ELF-1 (cell line): ENCODE data around the gene CSF1.
"Not testable (repeated sequence)": the region's sequence is repeated elsewhere in the genome, so short reads cannot be mapped to it uniquely, and the experiment has no call there.

Source experiments
- DNase-seq: peaks from one replicate; pipeline ENCODE4 v3.0.0-alpha.2; 2016; ENCODE audit warnings: low read depth, low spot score

CSF1 gene

GRCh38 chr1:109910123-109910962 lies at the start of gene CSF1:
TSS of gene CSF1 (plus strand) at chr1:109910849. CDS start at chr1:109911024, 175 bp downstream.
- peak; percentile 65 for DNase-seq

- not testable (repeated sequence) for DNase-seq
Observed at GRCh38 chr1:109861616-109862015, 49.0 kb upstream of the CSF1 start.

- DNase-seq: no peak
Observed at GRCh38 chr1:109863667-109864046, 47.0 kb upstream of the CSF1 start.

GRCh38 chr1:109864047-109864822 lies 46.4 kb upstream of the CSF1 start:
- no peak for DNase-seq

- no peak for DNase-seq
Observed at GRCh38 chr1:109864930-109865612, 45.6 kb upstream of the CSF1 start.

GRCh38 chr1:109866071-109866470 lies 44.6 kb upstream of the CSF1 start:
- no peak for DNase-seq

- peak; percentile 21 for DNase-seq
Observed at GRCh38 chr1:109873278-109874175, 37.1 kb upstream of the CSF1 start.

- peak; percentile 17 for DNase-seq
Observed at GRCh38 chr1:109874445-109874844, 36.2 kb upstream of the CSF1 start.

GRCh38 chr1:109875874-109876273 lies 34.8 kb upstream of the CSF1 start:
- no peak for DNase-seq

GRCh38 chr1:109876617-109877316 lies 33.9 kb upstream of the CSF1 start:
- DNase-seq: no peak

- peak; percentile 95 for DNase-seq
Observed at GRCh38 chr1:109877317-109877771, 33.3 kb upstream of the CSF1 start.

- no peak for DNase-seq
Observed at GRCh38 chr1:109877776-109878175, 32.9 kb upstream of the CSF1 start.

- no peak for DNase-seq
Observed at GRCh38 chr1:109878531-109879104, 32.0 kb upstream of the CSF1 start.

- not testable (repeated sequence) for DNase-seq
Observed at GRCh38 chr1:109879371-109879770, 31.3 kb upstream of the CSF1 start.

GRCh38 chr1:109879881-109880525 lies 30.6 kb upstream of the CSF1 start:
- no peak for DNase-seq

GRCh38 chr1:109880971-109881894 lies 29.4 kb upstream of the CSF1 start:
- DNase-seq: no peak

- DNase-seq: no peak
Observed at GRCh38 chr1:109881906-109882287, 28.8 kb upstream of the CSF1 start.
